Stomach (tissue), 4 donors: Measurements from ENCODE around the gene BEST1.

ENCODE experiments used
- CTCF ChIP-seq, 7 experiments: fragments of 450-650 bp in 4 of 7; fragments of 200-600 bp in 3 of 7; sonication (generic) in 3 of 7; IDR thresholded peaks; one replicate each; pipeline ENCODE4 v1.5.1; 2016 to 2019; ENCODE audit warnings: antibody characterized with exemption in 7 of 7, control low read depth in 2 of 7, mild to moderate bottlenecking in 1 of 7
- EP300 ChIP-seq: sonication (generic); formaldehyde crosslinking; IDR thresholded peaks from one replicate; pipeline ENCODE4 v1.6.1; 2017; ENCODE audit warnings: antibody characterized with exemption

- TF ChIP-seq EP300 (no peak), CTCF (IDR thresholded peaks at IDR 0.05) (no peak)
Observed at GRCh38 chr11:61905067-61905696, 45.0 kb upstream of the BEST1 start.
